Measurements from ENCODE around the gene LSM5.

- TF ChIP-seq CTCF (conservative IDR thresholded peaks at IDR 0.05; ENCODE audit: low read depth, low read length) = no peak
- no peak for TF ChIP-seq EZH2 (IDR thresholded peaks at IDR 0.05; ENCODE audit: borderline replicate concordance, low read depth, low read length, poor library complexity, severe bottlenecking)
These were observed 17.2 kb upstream of the LSM5 start for GRCh38 chr7:32507414-32507813.
